CD4-positive, alpha-beta T cell treated with Interleukin-2 at 100 ng/mL for 4 hours (primary cell): Measurements from ENCODE around the gene FNDC3B.

ENCODE experiments used
- DNase-seq: peaks from one replicate; pipeline ENCODE4 v3.0.0-alpha.2; 2020; ENCODE audit warnings: low spot score

Gene FNDC3B

GRCh38 chr3:172291650-172292049, 252.3 kb downstream of the FNDC3B start:
- no peak for DNase-seq

GRCh38 chr3:172292422-172292821, 253.0 kb downstream of the FNDC3B start:
- no peak for DNase-seq

- DNase-seq: no peak
Observed at GRCh38 chr3:172293093-172293492, 253.7 kb downstream of the FNDC3B start.

GRCh38 chr3:172294223-172294806, 254.9 kb downstream of the FNDC3B start:
- DNase-seq: no peak

- DNase-seq: no peak
Observed at GRCh38 chr3:172296248-172296974, 257.0 kb downstream of the FNDC3B start.

- DNase-seq: no peak
Observed at GRCh38 chr3:172296975-172297332, 257.6 kb downstream of the FNDC3B start.

GRCh38 chr3:172298247-172298646, 258.9 kb downstream of the FNDC3B start:
- no peak for DNase-seq

GRCh38 chr3:172300187-172300586, 260.8 kb downstream of the FNDC3B start:
- DNase-seq: no peak

GRCh38 chr3:172300862-172301261, 261.5 kb downstream of the FNDC3B start:
- DNase-seq: no peak

GRCh38 chr3:172302203-172302602, 262.8 kb downstream of the FNDC3B start:
- DNase-seq: no peak

- no peak for DNase-seq
Observed at GRCh38 chr3:172303181-172303580, 263.8 kb downstream of the FNDC3B start.

- no peak for DNase-seq
Observed at GRCh38 chr3:172303941-172304558, 264.7 kb downstream of the FNDC3B start.

GRCh38 chr3:172305552-172305951, 266.2 kb downstream of the FNDC3B start:
- no peak for DNase-seq

GRCh38 chr3:172305974-172306373, 266.6 kb downstream of the FNDC3B start:
- DNase-seq: no peak

- DNase-seq: no peak
Observed at GRCh38 chr3:172307141-172307560, 267.8 kb downstream of the FNDC3B start.

GRCh38 chr3:172309059-172309458, 269.7 kb downstream of the FNDC3B start:
- no peak for DNase-seq

GRCh38 chr3:172309741-172310427, 270.5 kb downstream of the FNDC3B start:
- no peak for DNase-seq

GRCh38 chr3:172310428-172310760, 271.0 kb downstream of the FNDC3B start:
- no peak for DNase-seq

- DNase-seq: no peak
Observed at GRCh38 chr3:172311217-172311616, 271.8 kb downstream of the FNDC3B start.

GRCh38 chr3:172312001-172312400, 272.6 kb downstream of the FNDC3B start:
- no peak for DNase-seq

GRCh38 chr3:172312711-172313110, 273.3 kb downstream of the FNDC3B start:
- DNase-seq: no peak

GRCh38 chr3:172313671-172314070, 274.3 kb downstream of the FNDC3B start:
- no peak for DNase-seq

- no peak for DNase-seq
Observed at GRCh38 chr3:172314591-172315160, 275.3 kb downstream of the FNDC3B start.
